OCI-LY7 (cell line): ENCODE data around the gene CHST3. TPM values are rescaled to one million over a fixed set of nuclear protein-coding genes. Genes with fewer than 3 reads are reported as not detected.
"Not testable (repeated sequence)": the region's sequence is repeated elsewhere in the genome, so short reads cannot be mapped to it uniquely, and the experiment has no call there.

Experiments used
- BruUV-seq: library from RNA; stranded (reverse); fragments of 400-500 nt; replicated peaks from 2 replicates; lab custom pipeline; 2021; lab: Mats Ljungman, UMichigan
- CTCF ChIA-PET: fragments of 300-600 bp; sonication (Branson Sonifier 250); formaldehyde crosslinking; loops from one replicate; lab custom pipeline; 2022; ENCODE audit warnings: antibody characterized with exemption; ENCODE audit not compliant: unreplicated experiment; lab: Charles Lee
- POLR2A ChIA-PET: fragments of 300-600 bp; sonication (Branson Sonifier 250); formaldehyde crosslinking; loops from one replicate; lab custom pipeline; 2022; ENCODE audit warnings: antibody characterized with exemption; lab: Charles Lee
- DNase-seq: peaks from one replicate; pipeline ENCODE4 v3.0.0-alpha.2; 2015; ENCODE audit warnings: low spot score
- H2AFZ ChIP-seq: fragments of 200-600 bp; sonication (generic), shearing (Covaris generic); 2 replicates; pipeline ENCODE4 v1.6.1; 2014; ENCODE audit warnings: mild to moderate bottlenecking, antibody characterized with exemption, low read length, moderate library complexity
- H3K27ac ChIP-seq: fragments of 200-600 bp; sonication (generic); 2 replicates; pipeline ENCODE4 v1.5.1; 2014; ENCODE audit warnings: mixed run types, low read depth, mild to moderate bottlenecking, moderate library complexity, low read length, inconsistent platforms; ENCODE audit not compliant: poor library complexity, severe bottlenecking
- H3K36me3 ChIP-seq: fragments of 200-600 bp; sonication (generic); 2 replicates; pipeline ENCODE4 v1.6.1; 2014; ENCODE audit warnings: mild to moderate bottlenecking, antibody characterized with exemption, low read length, moderate library complexity, mixed read lengths; ENCODE audit not compliant: insufficient read depth
- H3K4me1 ChIP-seq: fragments of 200-600 bp; sonication (generic); 2 replicates; pipeline ENCODE4 v1.5.1; 2014; ENCODE audit warnings: mild to moderate bottlenecking, low read length; ENCODE audit not compliant: insufficient read depth, poor library complexity, severe bottlenecking
- H3K4me2 ChIP-seq: fragments of 200-600 bp; sonication (generic); 2 replicates; pipeline ENCODE4 v1.6.1; 2014; ENCODE audit warnings: mild to moderate bottlenecking, low read length
- H3K4me3 ChIP-seq: fragments of 200-600 bp; sonication (generic); 2 replicates; pipeline ENCODE4 v1.5.1; 2014; ENCODE audit warnings: mild to moderate bottlenecking, low read depth, low read length; ENCODE audit not compliant: poor library complexity, severe bottlenecking
- H3K79me2 ChIP-seq: fragments of 200-600 bp; sonication (generic); 2 replicates; pipeline ENCODE4 v1.6.1; 2016; ENCODE audit warnings: low read depth, mild to moderate bottlenecking, low read length, moderate library complexity, mixed read lengths; ENCODE audit not compliant: insufficient read depth
- H3K9me2 ChIP-seq: fragments of 200-600 bp; sonication (generic); 2 replicates; pipeline ENCODE4 v1.6.1; 2016; ENCODE audit warnings: mild to moderate bottlenecking, low read length, mixed read lengths; ENCODE audit not compliant: insufficient read depth
- H3K9me3 ChIP-seq: fragments of 200-600 bp; sonication (generic); 2 replicates; pipeline ENCODE4 v1.6.1; 2014; ENCODE audit warnings: mild to moderate bottlenecking, mixed run types, low read length, mixed read lengths
- H4K20me1 ChIP-seq: fragments of 200-600 bp; sonication (generic); 2 replicates; pipeline ENCODE4 v1.6.1; 2014; ENCODE audit warnings: mild to moderate bottlenecking, antibody characterized with exemption, low read length, moderate library complexity, mixed read lengths; ENCODE audit not compliant: insufficient read depth
- EZH2phosphoT487 ChIP-seq: fragments of 200-600 bp; sonication (generic); IDR thresholded peaks from 2 replicates; pipeline ENCODE4 v1.6.1; 2018; ENCODE audit warnings: low read depth, borderline replicate concordance, mild to moderate bottlenecking, mixed run types, antibody characterized with exemption, low read length, moderate library complexity, mixed read lengths
- intact Hi-C: fragments of 100-400 bp; cut with micrococcal nuclease; formaldehyde crosslinking; loops from one replicate; pipeline ENCODE4 v1.10.0; 2022; ENCODE audit not compliant: unreplicated experiment
- total RNA-seq, 2 experiments: library from RNA; depleted of rRNA in 1 of 2; stranded (reverse); fragments of >200 nt in 1 of 2; shearing (Covaris generic) in 1 of 2; gene quantifications; 2 replicates each; pipeline ENCODE4 v1.2.3, GENCODE V29; 2014 to 2022
- TF ChIP-seq, protein P1 (sequence below): fragments of 200-600 bp; sonication (generic); conservative IDR thresholded peaks from 2 replicates; pipeline ENCODE4 v1.5.1; 2014; ENCODE audit warnings: mild to moderate bottlenecking, antibody characterized with exemption, low read length, moderate library complexity, mixed read lengths

The CHST3 gene
- total RNA-seq, 2 experiments from 2014 or later = not detected

DNA sequence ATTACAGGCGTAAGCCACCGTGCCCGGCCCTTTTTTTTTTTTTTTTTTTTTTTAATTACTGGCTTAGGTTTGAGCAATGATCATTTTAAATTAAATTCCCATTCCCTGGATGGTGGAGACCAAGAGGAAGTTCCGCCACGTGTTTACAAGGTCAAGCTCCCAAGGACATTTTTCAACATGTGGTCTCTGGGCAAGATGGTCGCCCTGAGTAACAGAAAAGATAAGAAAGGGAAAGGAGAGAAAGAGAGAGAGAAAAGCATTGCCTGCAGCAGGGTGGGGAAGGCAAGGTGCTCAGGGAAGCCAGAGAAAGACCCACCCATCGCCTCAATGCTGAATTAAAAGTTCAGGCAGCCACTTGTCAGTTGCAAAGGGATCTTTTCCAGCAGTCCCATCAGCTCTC is 45.2 kb upstream of the CHST3 start:
- DNase-seq = no peak
- ChIA-PET POLR2A (no interaction called here), CTCF (no interaction called here)
- Histone ChIP-seq H3K4me1 (no peaks in the 10 kb centered on the region), H3K27ac (no peak overlapping the region), H2AFZ (no peak overlapping the region), H3K79me2 (no peaks in the 10 kb centered on the region), H3K9me3 (peaks cover 15% of the 10 kb centered on the region; the same call in 1 of the 2 replicates), H3K9me2 (no peaks in the 10 kb centered on the region), H3K36me3 (no peaks in the 10 kb centered on the region), H3K4me3 (no peak overlapping the region), H4K20me1 (no peaks in the 10 kb centered on the region), H3K4me2 (no peak overlapping the region)
- intact Hi-C loops = no loop called here
- TF ChIP-seq EZH2phosphoT487 = no peak
- TF ChIP-seq, protein P1, sequence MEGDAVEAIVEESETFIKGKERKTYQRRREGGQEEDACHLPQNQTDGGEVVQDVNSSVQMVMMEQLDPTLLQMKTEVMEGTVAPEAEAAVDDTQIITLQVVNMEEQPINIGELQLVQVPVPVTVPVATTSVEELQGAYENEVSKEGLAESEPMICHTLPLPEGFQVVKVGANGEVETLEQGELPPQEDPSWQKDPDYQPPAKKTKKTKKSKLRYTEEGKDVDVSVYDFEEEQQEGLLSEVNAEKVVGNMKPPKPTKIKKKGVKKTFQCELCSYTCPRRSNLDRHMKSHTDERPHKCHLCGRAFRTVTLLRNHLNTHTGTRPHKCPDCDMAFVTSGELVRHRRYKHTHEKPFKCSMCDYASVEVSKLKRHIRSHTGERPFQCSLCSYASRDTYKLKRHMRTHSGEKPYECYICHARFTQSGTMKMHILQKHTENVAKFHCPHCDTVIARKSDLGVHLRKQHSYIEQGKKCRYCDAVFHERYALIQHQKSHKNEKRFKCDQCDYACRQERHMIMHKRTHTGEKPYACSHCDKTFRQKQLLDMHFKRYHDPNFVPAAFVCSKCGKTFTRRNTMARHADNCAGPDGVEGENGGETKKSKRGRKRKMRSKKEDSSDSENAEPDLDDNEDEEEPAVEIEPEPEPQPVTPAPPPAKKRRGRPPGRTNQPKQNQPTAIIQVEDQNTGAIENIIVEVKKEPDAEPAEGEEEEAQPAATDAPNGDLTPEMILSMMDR = no peak
- no TSS peak for BruUV-seq

DNA sequence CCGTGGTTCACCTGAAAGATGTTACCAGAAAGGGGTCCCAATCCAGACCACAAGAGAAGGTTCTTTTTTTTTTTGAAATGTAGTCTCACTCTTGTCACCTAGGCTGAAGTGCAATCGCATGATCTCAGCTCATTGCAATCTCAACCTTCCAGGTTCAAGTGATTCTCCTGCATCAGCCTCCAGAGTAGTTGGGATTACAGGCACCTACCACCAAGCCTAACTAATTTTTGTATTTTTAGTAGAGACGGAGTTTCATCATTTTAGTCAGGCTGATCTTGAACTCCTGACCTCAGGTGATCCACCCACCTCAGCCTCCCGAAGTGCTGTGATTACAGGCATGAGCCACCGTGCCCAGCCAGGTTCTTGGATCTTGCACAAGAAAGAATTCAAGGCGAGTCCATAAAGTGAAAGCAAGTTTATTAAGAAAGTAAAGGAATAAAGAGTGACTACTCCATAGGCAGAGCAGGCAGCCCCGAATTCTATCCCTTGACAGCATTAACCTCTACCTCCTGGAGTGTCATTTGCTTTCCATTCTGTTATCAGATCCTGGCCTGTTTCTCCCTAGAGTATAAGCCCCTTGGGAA is 44.1 kb upstream of the CHST3 start:
- intact Hi-C loops, BruUV-seq, H2AFZ ChIP-seq, H3K4me1 ChIP-seq, H3K79me2 ChIP-seq, H3K27ac ChIP-seq, DNase-seq, H4K20me1 ChIP-seq, H3K4me3 ChIP-seq, H3K36me3 ChIP-seq, CTCF ChIA-PET, H3K9me2 ChIP-seq, H3K4me2 ChIP-seq: not testable (repeated sequence)
- peaks cover 15% of the 10 kb centered on the region; the same call in 1 of the 2 replicates for H3K9me3 ChIP-seq
- POLR2A ChIA-PET = interaction anchor here (0.7 kb wide), 1 partner anchor 1407 kb away, joined by 3 read pairs; no protein-coding TSS in a partner anchor

DNA sequence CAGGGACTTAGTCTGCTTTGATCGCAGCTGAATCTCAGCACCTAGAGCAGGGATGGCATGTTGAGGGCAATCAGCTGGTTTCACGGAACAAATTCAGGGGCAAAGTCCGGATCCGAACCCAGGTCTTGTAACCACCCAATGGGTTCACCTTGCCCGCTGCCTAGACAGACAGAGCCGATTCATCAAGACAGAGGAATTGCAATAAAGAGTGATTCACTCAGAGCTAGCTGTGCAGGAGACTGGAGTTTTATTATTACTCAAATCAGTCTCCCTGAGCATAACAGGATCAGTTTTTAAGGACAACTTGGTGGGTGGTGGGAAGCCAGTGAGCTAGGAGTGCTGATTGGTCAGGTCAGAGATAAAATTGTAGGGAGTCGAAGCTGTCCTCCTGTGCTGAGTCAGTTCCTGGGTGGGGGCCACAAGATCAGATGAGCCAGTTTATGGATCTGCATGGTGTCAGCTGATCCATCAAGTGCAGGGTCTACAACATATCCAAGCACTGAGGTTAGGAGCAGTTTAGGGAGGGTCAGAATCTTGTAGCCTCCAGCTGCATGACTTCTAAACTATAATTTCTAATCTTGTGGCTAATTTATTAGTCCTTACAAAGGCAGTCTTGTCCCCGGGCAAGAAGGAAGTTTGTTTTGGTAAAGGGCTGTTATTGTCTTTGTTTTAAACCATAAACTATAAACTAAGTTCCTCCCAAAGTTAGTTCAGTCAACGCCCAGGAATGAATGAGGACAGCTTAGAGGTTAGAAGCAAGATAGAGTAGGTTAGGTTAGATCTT is 43.5 kb upstream of the CHST3 start:
- no peak for TF ChIP-seq EZH2phosphoT487
- TF ChIP-seq, protein P1 = no peak
- intact Hi-C loops = no loop called here
- no peak overlapping the region for H3K27ac ChIP-seq

More for the DNA sequence above, 43.5 kb upstream of the CHST3 start:
- H3K36me3 ChIP-seq = no peaks in the 10 kb centered on the region
- BruUV-seq = no TSS peak
- no peak overlapping the region for H3K4me2 ChIP-seq
- POLR2A ChIA-PET = no interaction called here
- H4K20me1 ChIP-seq = no peaks in the 10 kb centered on the region
- H3K4me3 ChIP-seq = no peak overlapping the region
- no peaks in the 10 kb centered on the region for H3K79me2 ChIP-seq
- no peak for DNase-seq
- CTCF ChIA-PET = no interaction called here
- H3K9me2 ChIP-seq = no peaks in the 10 kb centered on the region
- no peak overlapping the region for H2AFZ ChIP-seq
- peaks cover 15% of the 10 kb centered on the region; the same call in 1 of the 2 replicates for H3K9me3 ChIP-seq
- no peaks in the 10 kb centered on the region for H3K4me1 ChIP-seq
